ENCODE measurements around the gene CFAP70.

DNA sequence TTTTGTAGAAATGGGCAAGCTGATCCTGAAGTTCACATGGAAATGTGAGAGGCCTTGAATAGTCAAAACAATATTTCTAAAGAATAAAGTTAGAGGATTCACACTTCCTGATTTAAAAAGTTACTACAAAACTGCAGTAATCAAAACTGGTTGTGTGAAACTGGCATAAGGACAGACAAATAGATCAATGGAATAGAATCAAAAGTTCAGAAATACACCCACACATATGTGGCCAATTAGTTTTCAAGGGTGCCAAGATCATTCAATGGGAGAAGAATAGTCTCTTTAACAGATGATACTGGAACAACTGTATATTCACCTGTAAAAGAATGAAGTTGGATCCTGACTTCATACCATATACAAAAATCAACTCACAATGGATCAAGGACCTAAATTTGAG is 139.3 kb downstream of the CFAP70 start:
- TF ChIP-seq, protein P1, sequence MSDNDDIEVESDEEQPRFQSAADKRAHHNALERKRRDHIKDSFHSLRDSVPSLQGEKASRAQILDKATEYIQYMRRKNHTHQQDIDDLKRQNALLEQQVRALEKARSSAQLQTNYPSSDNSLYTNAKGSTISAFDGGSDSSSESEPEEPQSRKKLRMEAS (IDR thresholded peaks at IDR 0.05), result no peak
- TF ChIP-seq FOXM1 (IDR thresholded peaks at IDR 0.05; ENCODE audit: borderline replicate concordance, low read depth) (no peak), YY1 (IDR thresholded peaks at IDR 0.05; ENCODE audit: low read depth) (no peak), RAD21 (IDR thresholded peaks at IDR 0.05; ENCODE audit: low read depth) (no peak), TAF1 (IDR thresholded peaks at IDR 0.05; ENCODE audit: low read depth) (no peak), TEAD4 (IDR thresholded peaks at IDR 0.05) (no peak), CEBPB (IDR thresholded peaks at IDR 0.05) (no peak), EGR1 (IDR thresholded peaks at IDR 0.05) (no peak)
- TF ChIP-seq, protein P2, sequence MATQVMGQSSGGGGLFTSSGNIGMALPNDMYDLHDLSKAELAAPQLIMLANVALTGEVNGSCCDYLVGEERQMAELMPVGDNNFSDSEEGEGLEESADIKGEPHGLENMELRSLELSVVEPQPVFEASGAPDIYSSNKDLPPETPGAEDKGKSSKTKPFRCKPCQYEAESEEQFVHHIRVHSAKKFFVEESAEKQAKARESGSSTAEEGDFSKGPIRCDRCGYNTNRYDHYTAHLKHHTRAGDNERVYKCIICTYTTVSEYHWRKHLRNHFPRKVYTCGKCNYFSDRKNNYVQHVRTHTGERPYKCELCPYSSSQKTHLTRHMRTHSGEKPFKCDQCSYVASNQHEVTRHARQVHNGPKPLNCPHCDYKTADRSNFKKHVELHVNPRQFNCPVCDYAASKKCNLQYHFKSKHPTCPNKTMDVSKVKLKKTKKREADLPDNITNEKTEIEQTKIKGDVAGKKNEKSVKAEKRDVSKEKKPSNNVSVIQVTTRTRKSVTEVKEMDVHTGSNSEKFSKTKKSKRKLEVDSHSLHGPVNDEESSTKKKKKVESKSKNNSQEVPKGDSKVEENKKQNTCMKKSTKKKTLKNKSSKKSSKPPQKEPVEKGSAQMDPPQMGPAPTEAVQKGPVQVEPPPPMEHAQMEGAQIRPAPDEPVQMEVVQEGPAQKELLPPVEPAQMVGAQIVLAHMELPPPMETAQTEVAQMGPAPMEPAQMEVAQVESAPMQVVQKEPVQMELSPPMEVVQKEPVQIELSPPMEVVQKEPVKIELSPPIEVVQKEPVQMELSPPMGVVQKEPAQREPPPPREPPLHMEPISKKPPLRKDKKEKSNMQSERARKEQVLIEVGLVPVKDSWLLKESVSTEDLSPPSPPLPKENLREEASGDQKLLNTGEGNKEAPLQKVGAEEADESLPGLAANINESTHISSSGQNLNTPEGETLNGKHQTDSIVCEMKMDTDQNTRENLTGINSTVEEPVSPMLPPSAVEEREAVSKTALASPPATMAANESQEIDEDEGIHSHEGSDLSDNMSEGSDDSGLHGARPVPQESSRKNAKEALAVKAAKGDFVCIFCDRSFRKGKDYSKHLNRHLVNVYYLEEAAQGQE (IDR thresholded peaks at IDR 0.05; ENCODE audit: low read depth), result no peak
